Right lobe of liver (tissue), 4 donors: Measurements from ENCODE around the gene TNFRSF13B.

ENCODE experiments used
- CTCF ChIP-seq, 4 donors: fragments of 200-600 bp in 3 of 4; fragments of 450-650 bp in 1 of 4; IDR thresholded peaks; one replicate each; pipeline versions ENCODE4 v1.5.1 to v1.8.0; 2016 to 2022; ENCODE audit warnings: antibody characterized with exemption in 4 of 4, mild to moderate bottlenecking in 2 of 4
- POLR2A ChIP-seq: fragments of 450-650 bp; IDR thresholded peaks from one replicate; pipeline ENCODE4 v1.6.1; 2017; ENCODE audit warnings: antibody characterized with exemption, mild to moderate bottlenecking
- donor health status: DM: no; HTN: no; CAD: no.
- donor health status: DM: no; HTN: no; CAD: no.
- donor health status: DM: no; HTN: yes; CAD: no.

GRCh38 chr17:16936536-16937310 is 35.2 kb downstream of the TNFRSF13B start:
- no peak for TF ChIP-seq CTCF (IDR thresholded peaks at IDR 0.05)
- no peak for TF ChIP-seq POLR2A
